Keratinocyte (primary cell): ENCODE measurements around the gene SLC22A9. TPM values are rescaled to one million over a fixed set of nuclear protein-coding genes. Genes with fewer than 3 reads are reported as not detected.

ENCODE experiments used
- DNase-seq: peaks from one replicate; pipeline ENCODE4 v3.0.0-alpha.2; 2011; ENCODE audit warnings: low read depth, missing footprints, low spot score
- FAIRE-seq: peaks from 2 replicates; lab custom pipeline; 2011; peaks lifted over from hg19 to GRCh38; lab: Jason Lieb, UNC
- H2AFZ ChIP-seq: 2 replicates; pipeline ENCODE4 v1.6.0; 2012; ENCODE audit warnings: low read length, control low read depth, inconsistent platforms; ENCODE audit not compliant: control insufficient read depth
- H3K27ac ChIP-seq: 2 replicates; pipeline ENCODE4 v1.5.1; 2011; ENCODE audit warnings: low read length; ENCODE audit not compliant: control insufficient read depth, insufficient read depth
- H3K27me3 ChIP-seq: 3 replicates; pipeline ENCODE4 v1.6.0; 2011; ENCODE audit warnings: low read length; ENCODE audit not compliant: control insufficient read depth, insufficient read depth; ENCODE audit errors: extremely low read depth
- H3K36me3 ChIP-seq, 2 experiments: 2 replicates in 1 of 2; 3 replicates in 1 of 2; pipeline ENCODE4 v1.5.1; 2011; ENCODE audit warnings: low read length in 2 of 2, mild to moderate bottlenecking in 1 of 2; ENCODE audit not compliant: control insufficient read depth in 2 of 2, insufficient read depth in 2 of 2; ENCODE audit errors: extremely low read depth in 1 of 2
- H3K4me1 ChIP-seq: 3 replicates; pipeline ENCODE4 v1.5.1; 2011; ENCODE audit warnings: low read length; ENCODE audit not compliant: control insufficient read depth, insufficient read depth; ENCODE audit errors: extremely low read depth
- H3K4me2 ChIP-seq: 3 replicates; pipeline ENCODE4 v1.6.0; 2011; ENCODE audit warnings: low read depth, low read length; ENCODE audit not compliant: control insufficient read depth, insufficient read depth; ENCODE audit errors: extremely low read depth
- H3K4me3 ChIP-seq, 3 experiments: fragments of 200-600 bp in 1 of 3; sonication (generic) in 1 of 3; 2 replicates in 2 of 3; 3 replicates in 1 of 3; pipeline ENCODE4 v1.5.1; 2011 to 2016; ENCODE audit warnings: low read length in 3 of 3, mild to moderate bottlenecking in 3 of 3, control low read depth in 2 of 3, inconsistent platforms in 1 of 3, low read depth in 1 of 3, mixed read lengths in 1 of 3, mixed run types in 1 of 3, moderate library complexity in 1 of 3; ENCODE audit not compliant: control insufficient read depth in 2 of 3, insufficient read depth in 2 of 3; ENCODE audit errors: extremely low read depth in 1 of 3
- H3K79me2 ChIP-seq: 2 replicates; pipeline ENCODE4 v1.6.0; 2012; ENCODE audit warnings: low read length; ENCODE audit not compliant: control insufficient read depth, insufficient read depth
- H3K9ac ChIP-seq: 3 replicates; pipeline ENCODE4 v1.6.0; 2011; ENCODE audit warnings: low read length; ENCODE audit not compliant: control insufficient read depth, insufficient read depth; ENCODE audit errors: extremely low read depth
- H3K9me1 ChIP-seq: 3 replicates; pipeline ENCODE4 v1.6.0; 2011; ENCODE audit warnings: low read length; ENCODE audit not compliant: control insufficient read depth, insufficient read depth; ENCODE audit errors: extremely low read depth
- H3K9me3 ChIP-seq: 2 replicates; pipeline ENCODE4 v1.5.1; 2012; ENCODE audit warnings: low read depth, low read length; ENCODE audit not compliant: control insufficient read depth
- H4K20me1 ChIP-seq: 3 replicates; pipeline ENCODE4 v1.6.0; 2011; ENCODE audit warnings: low read length; ENCODE audit not compliant: control insufficient read depth, insufficient read depth; ENCODE audit errors: extremely low read depth
- CTCF ChIP-seq, 3 experiments: IDR thresholded peaks in 1 of 3; conservative IDR thresholded peaks in 1 of 3; optimal IDR thresholded peaks in 1 of 3; 2 replicates in 2 of 3; 3 replicates in 1 of 3; pipeline versions ENCODE3 to v1.5.1; 2011; ENCODE audit warnings: low read length in 3 of 3, mild to moderate bottlenecking in 3 of 3, moderate library complexity in 2 of 3, control low read depth in 1 of 3, inconsistent platforms in 1 of 3; ENCODE audit not compliant: insufficient read depth in 2 of 3; ENCODE audit errors: extremely low read depth in 1 of 3
- EZH2 ChIP-seq: IDR thresholded peaks from one replicate; pipeline ENCODE4 v1.6.1; 2012; ENCODE audit warnings: inconsistent platforms, mild to moderate bottlenecking, low read length, moderate library complexity
- dilution Hi-C: fragments of 300-500 bp; cut with MboI; formaldehyde crosslinking; loops from one replicate; pipeline ENCODE4 v1.7.0; 2020; ENCODE audit warnings: low sequenced_read_pairs; ENCODE audit not compliant: extremely low pct_ligation_motif_present
- polyA plus RNA-seq, 5 experiments: library from polyadenylated mRNA; depleted of rRNA in 3 of 5; stranded (reverse) in 3 of 5; stranded (forward) in 1 of 5; unstranded in 1 of 5; fragments of >200 nt; gene quantifications; 1 replicate in 1 of 5; 2 replicates in 3 of 5; 3 replicates in 1 of 5; pipeline versions ENCODE4 v1.2.1 to v1.2.3, GENCODE V29; 2011 to 2012; ENCODE audit warnings: missing spikeins in 2 of 5, low read depth in 1 of 5, low replicate concordance in 1 of 5

The SLC22A9 gene
- polyA plus RNA-seq, 1 donor (not counting 4 experiments of a cell fraction or from before 2014, with no cell fraction given): not detected

- H3K9me1 ChIP-seq: no peaks in the 10 kb centered on the region
- no peaks in the 10 kb centered on the region for H4K20me1 ChIP-seq
- H3K27me3 ChIP-seq: no peaks in the 10 kb centered on the region
- no peaks in the 10 kb centered on the region for H3K79me2 ChIP-seq
- no peak overlapping the region for H3K4me3 ChIP-seq
- FAIRE-seq (no peak), DNase-seq (no peak)
- H3K4me1 ChIP-seq: no peaks in the 10 kb centered on the region
- no peaks in the 10 kb centered on the region for H3K9me3 ChIP-seq
- TF ChIP-seq CTCF (optimal IDR thresholded peaks at IDR 0.05 in 1 of 3, IDR thresholded peaks at IDR 0.05 in 1 of 3, conservative IDR thresholded peaks at IDR 0.05 in 1 of 3; ENCODE audit: extremely low read depth in 1 of 3, insufficient read depth in 2 of 3, low read length in 3 of 3): no peak
- TF ChIP-seq EZH2: no peak
- no peaks in the 10 kb centered on the region for H3K36me3 ChIP-seq
- no peak overlapping the region for H3K27ac ChIP-seq
- no peak overlapping the region for H2AFZ ChIP-seq
- H3K9ac ChIP-seq: no peak overlapping the region
- no peak overlapping the region for H3K4me2 ChIP-seq
- dilution Hi-C loops: no loop called here
Measured at GRCh38 chr11:63369971-63370588, 495 bp downstream of the SLC22A9 start.

- H3K36me3 ChIP-seq: no peaks in the 10 kb centered on the region
- H3K9me1 ChIP-seq: no peaks in the 10 kb centered on the region
- no peak overlapping the region for H3K4me2 ChIP-seq
- no peak overlapping the region for H3K9ac ChIP-seq
- H4K20me1 ChIP-seq: no peaks in the 10 kb centered on the region
- TF ChIP-seq CTCF (optimal IDR thresholded peaks at IDR 0.05 in 1 of 3, IDR thresholded peaks at IDR 0.05 in 1 of 3, conservative IDR thresholded peaks at IDR 0.05 in 1 of 3; ENCODE audit: extremely low read depth in 1 of 3, insufficient read depth in 2 of 3, low read length in 3 of 3) (no peak), EZH2 (no peak)
- DNase-seq (no peak), FAIRE-seq (no peak)
- H3K9me3 ChIP-seq: no peaks in the 10 kb centered on the region
- H2AFZ ChIP-seq: no peak overlapping the region
- H3K4me1 ChIP-seq: no peaks in the 10 kb centered on the region
- no peaks in the 10 kb centered on the region for H3K79me2 ChIP-seq
- dilution Hi-C loops: no loop called here
- H3K27me3 ChIP-seq: no peaks in the 10 kb centered on the region
- no peak overlapping the region for H3K4me3 ChIP-seq
- H3K27ac ChIP-seq: no peak overlapping the region
Measured at GRCh38 chr11:63371396-63371795, 1.8 kb downstream of the SLC22A9 start.
